Left ventricle myocardium inferior (tissue), 1 donor: ENCODE data around the gene CCDC6. TPM values are rescaled to one million over a fixed set of nuclear protein-coding genes. Genes with fewer than 3 reads are reported as not detected.
"Not testable (repeated sequence)": the region's sequence is repeated elsewhere in the genome, so short reads cannot be mapped to it uniquely, and the experiment has no call there.

Experiments
- DNase-seq: peaks from one replicate; pipeline ENCODE4 v3.0.0-alpha.2; 2020
- H3K27ac ChIP-seq: fragments of 200-600 bp; replicated peaks from 2 replicates; pipeline ENCODE4 v1.8.0; 2021
- H3K27me3 ChIP-seq: fragments of 200-600 bp; 2 replicates; pipeline ENCODE4 v1.8.0; 2021; ENCODE audit warnings: low read depth
- H3K36me3 ChIP-seq: fragments of 200-600 bp; 2 replicates; pipeline ENCODE4 v1.8.0; 2021
- H3K4me1 ChIP-seq: fragments of 200-600 bp; 2 replicates; pipeline ENCODE4 v1.8.0; 2021
- H3K4me3 ChIP-seq: fragments of 200-600 bp; 2 replicates; pipeline ENCODE4 v1.8.0; 2021; ENCODE audit warnings: mild to moderate bottlenecking, moderate library complexity
- H3K9me3 ChIP-seq: fragments of 200-600 bp; replicated peaks from 2 replicates; pipeline ENCODE4 v1.8.0; 2021
- CTCF ChIP-seq: fragments of 200-600 bp; IDR thresholded peaks from 2 replicates; pipeline ENCODE4 v1.8.0; 2021; ENCODE audit warnings: antibody characterized with exemption, mild to moderate bottlenecking, borderline replicate concordance
- intact Hi-C: fragments of 100-400 bp; cut with micrococcal nuclease; formaldehyde crosslinking; loops from one replicate; pipeline ENCODE4 v1.11.0; 2022
- total RNA-seq: library from RNA; stranded (reverse); fragmentation: NEBNext Ultra II Directional; extraction: Animal tissue kit (Norgen Biotek cat#: 25700); gene quantifications from one replicate; pipeline ENCODE4 v1.2.1, GENCODE V29; 2021
- donor health status: DM: no; HTN: yes; CAD: no; lungs with severe emphysema.

Gene CCDC6
- total RNA-seq, 1 donor from 2014 or later: 16.4 TPM

- H3K4me1 ChIP-seq: peaks cover 49% of the 10 kb centered on the region
Observed at GRCh38 chr10:59887006-59887405, 19.4 kb downstream of the CCDC6 start.

GRCh38 chr10:59885430-59886134 is 20.8 kb downstream of the CCDC6 start:
- no peak for DNase-seq
- Histone ChIP-seq H3K27me3 (no peaks in the 10 kb centered on the region), H3K4me1 (peaks cover 38% of the 10 kb centered on the region), H3K36me3 (peaks cover 13% of the 10 kb centered on the region), H3K9me3 (no peaks in the 10 kb centered on the region), H3K27ac (no peak overlapping the region), H3K4me3 (no peak overlapping the region)
- intact Hi-C loops: no loop called here
- no peak for TF ChIP-seq CTCF

More at GRCh38 chr10:59887006-59887405, 19.4 kb downstream of the CCDC6 start:
- DNase-seq: no peak
- H3K27ac ChIP-seq: no peak overlapping the region
- no peaks in the 10 kb centered on the region for H3K27me3 ChIP-seq
- no peak for TF ChIP-seq CTCF
- no peaks in the 10 kb centered on the region for H3K9me3 ChIP-seq
- intact Hi-C loops: no loop called here
- peaks cover 13% of the 10 kb centered on the region for H3K36me3 ChIP-seq
- no peak overlapping the region for H3K4me3 ChIP-seq

GRCh38 chr10:59884893-59885292 is 21.5 kb downstream of the CCDC6 start:
- DNase-seq, H3K27me3 ChIP-seq, H3K27ac ChIP-seq, H3K9me3 ChIP-seq, H3K4me3 ChIP-seq, intact Hi-C loops: not testable (repeated sequence)
- Histone ChIP-seq H3K4me1 (peaks cover 38% of the 10 kb centered on the region), H3K36me3 (peaks cover 10% of the 10 kb centered on the region)

- TF ChIP-seq CTCF: no peak
- H3K4me1 ChIP-seq: peaks cover 39% of the 10 kb centered on the region
- no peaks in the 10 kb centered on the region for H3K9me3 ChIP-seq
- no peaks in the 10 kb centered on the region for H3K27me3 ChIP-seq
- no peak for DNase-seq
- H3K4me3 ChIP-seq: no peak overlapping the region
- no peak overlapping the region for H3K27ac ChIP-seq
- no peaks in the 10 kb centered on the region for H3K36me3 ChIP-seq
- intact Hi-C loops: no loop called here
Observed at GRCh38 chr10:59881640-59882039, 24.7 kb downstream of the CCDC6 start.

GRCh38 chr10:59880971-59881510 is 25.3 kb downstream of the CCDC6 start:
- intact Hi-C loops: no loop called here
- H3K27ac ChIP-seq: no peak overlapping the region

More at GRCh38 chr10:59880971-59881510, 25.3 kb downstream of the CCDC6 start:
- H3K4me1 ChIP-seq: peaks cover 33% of the 10 kb centered on the region
- no peak for TF ChIP-seq CTCF
- H3K9me3 ChIP-seq: no peaks in the 10 kb centered on the region
- no peak for DNase-seq
- H3K27me3 ChIP-seq: no peaks in the 10 kb centered on the region
- H3K4me3 ChIP-seq: no peak overlapping the region
- no peaks in the 10 kb centered on the region for H3K36me3 ChIP-seq
